ENCODE results near the gene ALG3.
"Not testable (repeated sequence)": the region's sequence is repeated elsewhere in the genome, so short reads cannot be mapped to it uniquely, and the experiment has no call there.

ALG3 gene

GRCh38 chr3:184248454-184249411 lies at the start of gene ALG3:
ALG3 (minus strand) TSS chr3:184248962; CDS start chr3:184248940, 22 bp downstream.
- peak; percentile 77 for DNase-seq

GRCh38 chr3:184296616-184297015 lies 47.9 kb upstream of the ALG3 start:
- no peak for DNase-seq

GRCh38 chr3:184295771-184296170 lies 47.0 kb upstream of the ALG3 start:
- DNase-seq: no peak

- no peak for DNase-seq
Observed at GRCh38 chr3:184291738-184292445, 43.1 kb upstream of the ALG3 start.

DNA sequence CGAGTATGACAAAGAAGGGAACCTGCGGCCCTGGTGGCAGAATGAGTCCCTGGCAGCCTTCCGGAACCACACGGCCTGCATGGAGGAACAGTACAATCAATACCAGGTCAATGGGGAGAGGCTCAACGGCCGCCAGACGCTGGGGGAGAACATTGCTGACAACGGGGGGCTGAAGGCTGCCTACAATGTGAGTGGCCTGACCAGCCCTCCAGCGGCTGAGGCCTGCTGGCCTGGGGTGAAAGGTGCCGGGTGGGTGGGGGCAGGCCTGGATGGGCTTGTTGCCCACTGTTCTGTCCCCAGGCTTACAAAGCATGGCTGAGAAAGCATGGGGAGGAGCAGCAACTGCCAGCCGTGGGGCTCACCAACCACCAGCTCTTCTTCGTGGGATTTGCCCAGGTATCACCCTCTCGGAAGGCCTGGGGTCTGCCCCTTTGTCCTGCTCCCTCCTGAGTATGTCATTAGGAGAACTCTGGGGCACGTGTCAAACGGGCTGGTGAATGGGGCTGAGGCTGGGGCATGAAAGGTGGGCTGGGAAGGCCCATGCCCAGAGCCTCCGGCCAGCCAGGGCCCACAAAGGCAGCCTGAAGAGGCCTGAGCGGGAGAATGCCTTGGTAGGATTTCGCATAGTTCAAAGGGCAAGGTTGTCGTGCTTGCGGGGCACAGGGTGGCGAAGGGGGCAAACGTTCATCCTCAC lies 42.4 kb upstream of the ALG3 start:
- no peak for DNase-seq

GRCh38 chr3:184290331-184290730 lies 41.6 kb upstream of the ALG3 start:
- no peak for DNase-seq

- DNase-seq: peak; percentile 30
Observed at GRCh38 chr3:184289426-184289938, 40.7 kb upstream of the ALG3 start.

- peak; percentile 67 for DNase-seq
Observed at GRCh38 chr3:184284696-184285095, 35.9 kb upstream of the ALG3 start.

DNA sequence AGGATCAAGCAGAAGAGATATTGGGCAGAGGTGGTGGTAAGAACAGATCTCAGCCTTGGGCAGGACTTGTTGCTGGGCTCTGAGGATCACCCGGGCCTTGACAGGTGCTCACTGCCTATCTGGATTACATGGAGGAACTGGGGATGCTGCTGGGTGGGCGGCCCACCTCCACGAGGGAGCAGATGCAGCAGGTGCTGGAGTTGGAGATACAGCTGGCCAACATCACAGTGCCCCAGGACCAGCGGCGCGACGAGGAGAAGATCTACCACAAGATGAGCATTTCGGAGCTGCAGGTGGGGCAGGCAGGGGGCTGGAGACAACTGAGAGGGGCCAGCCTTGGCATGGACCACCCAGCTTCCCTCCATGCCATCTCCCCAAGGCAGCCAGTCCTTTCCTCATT lies 34.9 kb upstream of the ALG3 start:
- no peak for DNase-seq

GRCh38 chr3:184282941-184283340 lies 34.2 kb upstream of the ALG3 start:
- no peak for DNase-seq

DNA sequence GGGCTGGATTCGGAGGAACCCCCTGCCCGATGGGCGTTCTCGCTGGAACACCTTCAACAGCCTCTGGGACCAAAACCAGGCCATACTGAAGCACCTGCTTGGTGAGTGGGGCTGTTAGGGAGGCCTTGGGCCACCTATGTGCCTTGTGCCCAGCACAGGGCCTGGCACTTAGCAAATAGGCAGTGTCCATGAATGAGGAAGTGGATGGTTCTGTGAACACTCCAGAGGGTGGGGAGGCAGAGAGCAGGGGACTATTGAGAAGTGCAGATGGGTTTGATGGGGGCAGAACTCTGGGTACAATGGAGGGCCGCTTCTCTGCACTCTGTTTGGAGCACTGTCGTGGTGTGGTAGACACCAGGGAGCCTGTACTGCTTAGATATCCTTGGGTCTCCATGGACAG lies 28.6 kb upstream of the ALG3 start:
- no peak for DNase-seq

DNA sequence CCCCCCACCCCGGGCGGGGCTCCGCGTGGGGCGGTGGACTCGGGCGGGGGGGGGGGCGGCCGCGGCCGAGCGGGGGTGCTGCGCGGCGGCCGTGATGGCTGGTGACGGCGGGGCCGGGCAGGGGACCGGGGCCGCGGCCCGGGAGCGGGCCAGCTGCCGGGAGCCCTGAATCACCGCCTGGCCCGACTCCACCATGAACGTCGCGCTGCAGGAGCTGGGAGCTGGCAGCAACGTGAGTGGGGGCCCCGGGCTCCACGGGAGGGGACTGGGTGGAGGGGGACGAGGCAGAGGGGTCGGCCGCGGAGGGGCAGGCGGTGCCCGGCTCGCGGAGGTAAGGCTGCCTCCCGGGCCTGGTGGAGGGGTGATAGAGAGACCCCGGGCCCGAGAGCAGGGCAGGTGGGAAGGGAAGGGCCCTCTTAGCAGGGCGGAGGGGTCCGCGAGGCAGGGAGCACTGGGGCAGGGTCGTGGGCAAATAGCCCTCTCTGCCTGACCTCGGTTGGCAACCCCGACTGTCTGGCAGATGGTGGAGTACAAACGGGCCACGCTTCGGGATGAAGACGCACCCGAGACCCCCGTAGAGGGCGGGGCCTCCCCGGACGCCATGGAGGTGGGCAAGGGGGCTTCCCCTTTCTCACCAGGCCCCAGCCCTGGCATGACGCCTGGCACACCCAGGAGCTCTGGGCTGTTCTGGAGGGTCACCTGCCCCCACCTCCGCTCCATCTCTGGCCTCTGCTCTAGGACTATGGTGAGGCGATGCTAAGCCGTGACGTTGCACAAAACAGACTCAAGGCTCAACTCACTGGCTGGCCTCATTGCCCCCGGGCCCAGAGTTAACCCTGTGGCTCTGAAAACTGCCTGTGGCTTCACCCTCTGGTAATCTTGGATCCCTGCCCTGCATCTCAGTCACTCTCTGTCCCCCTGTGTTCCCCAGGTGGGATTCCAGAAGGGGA lies 27.5 kb upstream of the ALG3 start, which contains the start of gene ECE2:
Gene ECE2, plus strand, starts transcription at position 62 of the 950 bp plus-strand sequence. Its CDS starts 132 bp downstream, at position 194.
- DNase-seq: no peak

- no peak for DNase-seq
Observed at GRCh38 chr3:184275381-184275701, 26.6 kb upstream of the ALG3 start.

- no peak for DNase-seq
Observed at GRCh38 chr3:184272269-184272668, 23.5 kb upstream of the ALG3 start.

GRCh38 chr3:184267249-184267648 lies 18.5 kb upstream of the ALG3 start:
- DNase-seq: not testable (repeated sequence)

DNA sequence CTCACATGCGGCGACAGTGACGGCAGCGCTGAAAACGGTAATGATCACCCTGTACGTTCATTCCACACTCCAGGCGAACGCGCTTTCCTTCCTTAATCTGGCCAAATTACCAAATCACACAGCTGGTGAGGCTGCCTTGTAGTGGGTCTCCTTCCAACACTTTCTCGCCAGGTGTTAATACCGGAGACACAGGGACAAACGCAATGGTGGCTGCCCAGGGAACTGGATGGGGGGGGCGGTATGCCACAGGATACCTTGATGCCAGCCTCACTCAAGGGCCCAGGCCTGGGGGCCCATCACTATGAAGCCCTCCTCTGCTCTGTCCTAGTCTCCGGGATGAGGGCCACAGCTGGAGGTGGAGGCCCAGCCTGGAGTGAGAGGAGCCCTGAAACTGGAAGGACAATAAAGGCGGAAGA lies 14.0 kb upstream of the ALG3 start:
- DNase-seq: no peak

GRCh38 chr3:184261854-184262763 lies 13.3 kb upstream of the ALG3 start:
- peak; percentile 51 for DNase-seq

- peak; percentile 83 for DNase-seq
Observed at GRCh38 chr3:184261270-184261853, 12.6 kb upstream of the ALG3 start, which contains the start of gene CAMK2N2. CAMK2N2 (minus strand) TSS chr3:184261553; CDS start chr3:184261285, 268 bp downstream.

DNA sequence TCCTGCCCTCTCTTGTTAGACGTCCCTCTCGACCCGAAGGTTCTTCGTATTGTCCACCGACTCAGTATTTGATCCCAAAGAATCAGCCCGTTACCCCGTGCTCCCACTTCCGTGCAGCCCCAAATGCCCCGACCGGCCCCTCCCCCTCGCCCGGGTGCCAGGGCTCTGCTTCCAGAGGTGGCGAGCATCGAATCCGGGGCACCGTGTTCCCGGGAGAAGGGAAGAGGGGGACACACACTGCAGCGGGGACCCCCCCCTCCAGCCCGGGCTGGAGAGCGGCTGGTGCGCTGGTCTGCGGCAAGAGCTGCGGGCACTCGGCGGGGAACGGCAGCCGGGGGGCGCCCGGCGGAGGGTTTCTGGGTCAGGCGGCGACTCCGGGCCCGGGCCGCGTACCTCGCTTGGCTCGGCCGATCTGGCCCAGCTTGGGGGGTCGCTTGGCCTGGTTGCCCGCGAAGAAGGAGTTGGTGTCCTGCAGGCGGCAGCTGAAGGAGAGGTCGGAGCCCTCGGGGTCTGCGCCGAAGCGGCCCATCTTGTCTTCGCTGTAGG lies 12.0 kb upstream of the ALG3 start:
- no peak for DNase-seq
